HCT116 (cell line): Measurements from ENCODE around the gene GRIA4.

Source experiments
- CTCF ChIP-seq, 3 experiments: fragments of 200-600 bp in 1 of 3; sonication (generic) in 1 of 3; IDR thresholded peaks in 2 of 3; conservative IDR thresholded peaks in 1 of 3; 2 replicates each; pipeline ENCODE4 v1.5.1; 2012 to 2017; ENCODE audit warnings: low read depth in 2 of 3, low read length in 2 of 3, antibody characterized with exemption in 1 of 3, borderline replicate concordance in 1 of 3, control low read depth in 1 of 3, mild to moderate bottlenecking in 1 of 3, mixed read lengths in 1 of 3, mixed run types in 1 of 3, moderate library complexity in 1 of 3; ENCODE audit not compliant: insufficient read depth in 1 of 3
- EZH2 ChIP-seq: fragments of 200-600 bp; sonication (generic); IDR thresholded peaks from 2 replicates; pipeline ENCODE4 v1.6.1; 2017; ENCODE audit warnings: antibody characterized with exemption, mixed run types
- JUND ChIP-seq: IDR thresholded peaks from 2 replicates; pipeline ENCODE4 v1.6.1; 2012
- POLR2A ChIP-seq: IDR thresholded peaks from 2 replicates; pipeline ENCODE4 v1.7.0; 2011; ENCODE audit warnings: borderline replicate concordance; ENCODE audit not compliant: insufficient read depth, insufficient read length; ENCODE audit errors: extremely low read depth
- POLR2AphosphoS5 ChIP-seq: IDR thresholded peaks from 2 replicates; pipeline ENCODE4 v1.6.1; 2011; ENCODE audit warnings: mild to moderate bottlenecking, low read depth, low read length, moderate library complexity
- ZFX ChIP-seq: fragments of 450-650 bp; IDR thresholded peaks from 2 replicates; pipeline ENCODE4 v1.6.1; 2017

GRCh38 chr11:105910095-105910715 is 300.3 kb downstream of the GRIA4 start:
- TF ChIP-seq CTCF (IDR thresholded peaks at IDR 0.05 in 2 of 3, conservative IDR thresholded peaks at IDR 0.05 in 1 of 3; ENCODE audit: borderline replicate concordance in 1 of 3, insufficient read depth in 1 of 3, low read depth in 2 of 3, low read length in 2 of 3) (no peak), POLR2AphosphoS5 (no peak), JUND (no peak), EZH2 (no peak), ZFX (no peak), POLR2A (no peak)
